HG02763 (cell line): ENCODE results near the gene CDK14.

ENCODE experiments used
- ATAC-seq: cut with Tn5 transposase; IDR thresholded peaks from one replicate; pipeline ENCODE4 v1.9.1; 2021; ENCODE audit warnings: mild to moderate bottlenecking, moderate library complexity; ENCODE audit not compliant: unreplicated experiment

The CDK14 gene

GRCh38 chr7:91239171-91239604 lies 643.1 kb downstream of the CDK14 start:
- ATAC-seq, result no peak

GRCh38 chr7:91239772-91240171 lies 643.7 kb downstream of the CDK14 start:
- ATAC-seq, result no peak

GRCh38 chr7:91240376-91240941 lies 644.3 kb downstream of the CDK14 start:
- ATAC-seq, result no peak

GRCh38 chr7:91242097-91242844 lies 646.1 kb downstream of the CDK14 start:
- no peak for ATAC-seq

GRCh38 chr7:91243591-91244301 lies 647.6 kb downstream of the CDK14 start:
- ATAC-seq, result no peak

GRCh38 chr7:91247500-91247899 lies 651.4 kb downstream of the CDK14 start:
- ATAC-seq, result no peak

- no peak for ATAC-seq
Observed at GRCh38 chr7:91248996-91249395, 652.9 kb downstream of the CDK14 start.

- no peak for ATAC-seq
Observed at GRCh38 chr7:91249506-91250233, 653.5 kb downstream of the CDK14 start.

GRCh38 chr7:91250706-91251105 lies 654.6 kb downstream of the CDK14 start:
- no peak for ATAC-seq

- ATAC-seq, result no peak
Observed at GRCh38 chr7:91251877-91252276, 655.8 kb downstream of the CDK14 start.
